Epithelial cell of esophagus (primary cell): Measurements from ENCODE around the gene TSC2.
A peak's percentile ranks its signal among the peaks of the same experiment; 100 is the strongest.

Source experiments
- DNase-seq: peaks from one replicate; pipeline ENCODE4 v3.0.0; 2010; ENCODE audit warnings: low read depth
- H3K4me3 ChIP-seq: 2 replicates; pipeline ENCODE4 v1.5.1; 2011; ENCODE audit warnings: mild to moderate bottlenecking, low read length, control low read depth
- CTCF ChIP-seq: IDR thresholded peaks from 2 replicates; pipeline ENCODE4 v1.5.1; 2011; ENCODE audit warnings: low read depth, mild to moderate bottlenecking, low read length, control low read depth, inconsistent platforms; ENCODE audit not compliant: insufficient read depth; ENCODE audit errors: missing control alignments

Gene TSC2

DNA sequence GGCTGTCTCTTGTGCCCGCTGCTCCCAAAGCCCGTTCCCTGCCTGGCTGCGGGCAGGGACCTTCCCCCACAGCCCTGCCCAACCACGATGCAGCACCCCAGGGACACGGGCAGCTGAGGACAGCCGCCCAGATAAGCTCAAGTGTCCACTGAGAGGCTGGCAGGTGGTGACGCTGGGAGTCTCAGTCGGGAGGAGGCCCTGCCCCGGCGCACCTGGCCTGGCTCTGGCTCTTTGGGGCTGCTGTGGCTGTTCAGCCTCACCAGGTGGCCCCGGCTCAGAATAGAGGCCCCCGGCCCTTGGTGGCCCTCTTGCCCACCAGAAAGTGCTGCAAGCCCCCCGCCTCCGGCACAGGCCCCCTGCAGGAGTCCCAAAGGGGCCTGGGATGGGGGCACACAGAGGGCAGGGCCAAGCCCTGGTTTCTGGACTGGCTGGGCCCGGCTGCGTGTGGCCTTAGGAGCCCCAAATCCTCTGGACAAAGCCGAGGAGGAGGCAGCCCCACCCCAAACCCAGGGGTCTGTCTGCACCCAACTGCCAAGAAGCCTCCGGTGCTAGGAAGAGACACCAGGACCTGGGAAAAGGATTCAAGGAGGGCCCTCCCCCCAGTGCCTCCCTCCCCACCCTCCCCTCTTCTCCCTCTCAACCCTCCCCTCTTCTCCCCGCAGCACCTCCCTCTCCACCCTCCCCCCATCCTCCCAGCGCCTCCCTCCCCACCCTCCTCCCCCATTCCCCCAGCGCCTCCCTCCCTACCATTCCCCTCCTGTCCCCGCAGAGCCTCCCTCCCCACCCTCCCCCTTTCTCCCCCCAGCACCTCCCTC, 5.4 kb upstream of the TSC2 start:
- no peak for TF ChIP-seq CTCF
- no peak for DNase-seq
- no peak overlapping the region for H3K4me3 ChIP-seq

DNA sequence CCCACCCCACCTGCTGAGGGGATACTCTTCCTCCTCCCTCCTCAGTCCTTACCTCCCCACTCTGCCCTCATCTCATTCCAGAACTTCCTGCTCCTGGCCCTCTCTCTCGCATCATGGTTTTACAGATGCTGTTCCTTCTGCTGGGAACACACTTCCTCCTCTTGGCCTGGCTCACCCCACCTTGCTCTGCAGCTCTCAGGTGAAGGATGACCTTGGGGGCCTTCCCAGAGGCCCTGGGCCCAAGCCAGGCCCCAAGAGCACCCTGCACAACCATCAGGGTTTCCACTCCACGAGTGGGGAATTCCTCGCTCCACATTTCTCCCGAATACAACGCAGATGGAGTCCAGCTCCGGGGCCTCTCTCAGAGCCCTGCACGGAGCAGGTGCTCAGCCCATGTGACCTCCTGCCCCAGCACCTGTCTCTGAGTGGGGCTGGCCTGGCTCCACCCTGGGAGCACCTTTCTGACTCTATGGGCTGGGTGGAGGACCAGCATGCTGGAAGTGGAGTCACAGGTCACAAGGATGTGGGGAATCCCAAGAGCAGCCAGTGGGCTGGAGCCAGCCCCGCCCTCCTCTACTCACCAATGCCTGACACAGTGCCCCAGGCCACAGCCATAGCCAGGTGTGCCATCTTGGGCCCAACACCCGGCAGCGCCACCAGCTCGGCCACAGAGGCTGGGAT, 4.7 kb upstream of the TSC2 start:
- no peak overlapping the region for H3K4me3 ChIP-seq
- DNase-seq = peak; percentile 42
- no peak for TF ChIP-seq CTCF

DNA sequence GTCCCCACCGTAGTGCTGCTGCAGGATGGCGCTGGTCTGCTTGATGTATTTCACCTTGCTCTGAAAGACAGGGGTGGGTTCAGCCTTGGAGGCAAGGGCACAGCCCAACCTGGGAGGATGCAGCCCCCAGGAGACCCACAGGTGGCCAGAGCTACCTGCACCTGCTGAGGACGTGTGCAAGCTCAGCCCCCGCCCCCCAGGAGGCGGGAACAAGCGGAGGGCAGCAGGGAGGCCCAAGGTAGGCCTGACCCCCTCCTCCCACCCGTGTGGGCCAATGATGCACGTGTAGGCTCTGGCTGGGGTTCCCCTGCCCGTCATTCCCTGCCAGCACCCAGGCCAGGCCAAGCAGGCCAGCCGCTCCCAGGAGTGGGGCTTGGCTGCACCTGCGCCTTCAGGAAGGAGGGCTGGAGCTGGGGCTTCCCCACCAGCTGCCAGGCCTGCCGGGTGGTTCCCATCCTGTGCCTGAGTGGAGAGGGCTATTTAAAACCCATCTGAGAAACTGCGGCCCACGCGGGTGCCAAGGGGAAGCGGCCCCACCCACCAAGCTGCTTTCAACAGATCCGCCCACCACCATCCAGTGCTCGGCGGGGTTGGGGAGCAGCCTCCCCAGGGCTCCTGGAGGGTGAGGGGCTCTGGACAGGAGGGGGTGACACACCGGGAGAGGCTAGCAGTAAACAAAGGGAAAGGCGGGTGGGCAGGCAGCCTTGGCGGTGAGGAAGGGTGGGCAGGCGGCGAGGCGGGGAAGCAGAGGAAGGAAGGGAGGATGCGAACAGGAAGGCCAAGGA, 3.9 kb upstream of the TSC2 start:
- no peak for TF ChIP-seq CTCF
- no peak for DNase-seq
- no peak overlapping the region for H3K4me3 ChIP-seq

DNA sequence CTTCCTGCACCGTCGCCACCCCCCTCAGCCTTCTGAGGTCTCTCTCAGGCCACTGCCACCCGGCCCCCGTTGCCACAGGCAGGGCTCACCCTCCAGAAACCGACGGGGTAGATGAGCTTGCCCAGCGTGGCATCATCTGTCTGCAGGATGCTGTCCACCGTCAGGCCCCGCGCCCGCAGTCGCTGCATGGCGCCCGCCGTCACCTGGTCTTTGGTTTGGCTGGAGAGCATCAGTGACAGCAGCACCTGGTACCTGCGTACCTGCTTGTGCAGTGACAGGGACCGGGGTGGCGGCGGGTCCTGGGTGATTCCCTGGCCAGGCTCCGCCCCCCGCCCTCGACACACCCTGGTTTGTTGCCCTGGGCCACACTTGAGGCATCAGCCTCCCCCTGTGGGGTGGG, 3.2 kb upstream of the TSC2 start:
- no peak for TF ChIP-seq CTCF

DNA sequence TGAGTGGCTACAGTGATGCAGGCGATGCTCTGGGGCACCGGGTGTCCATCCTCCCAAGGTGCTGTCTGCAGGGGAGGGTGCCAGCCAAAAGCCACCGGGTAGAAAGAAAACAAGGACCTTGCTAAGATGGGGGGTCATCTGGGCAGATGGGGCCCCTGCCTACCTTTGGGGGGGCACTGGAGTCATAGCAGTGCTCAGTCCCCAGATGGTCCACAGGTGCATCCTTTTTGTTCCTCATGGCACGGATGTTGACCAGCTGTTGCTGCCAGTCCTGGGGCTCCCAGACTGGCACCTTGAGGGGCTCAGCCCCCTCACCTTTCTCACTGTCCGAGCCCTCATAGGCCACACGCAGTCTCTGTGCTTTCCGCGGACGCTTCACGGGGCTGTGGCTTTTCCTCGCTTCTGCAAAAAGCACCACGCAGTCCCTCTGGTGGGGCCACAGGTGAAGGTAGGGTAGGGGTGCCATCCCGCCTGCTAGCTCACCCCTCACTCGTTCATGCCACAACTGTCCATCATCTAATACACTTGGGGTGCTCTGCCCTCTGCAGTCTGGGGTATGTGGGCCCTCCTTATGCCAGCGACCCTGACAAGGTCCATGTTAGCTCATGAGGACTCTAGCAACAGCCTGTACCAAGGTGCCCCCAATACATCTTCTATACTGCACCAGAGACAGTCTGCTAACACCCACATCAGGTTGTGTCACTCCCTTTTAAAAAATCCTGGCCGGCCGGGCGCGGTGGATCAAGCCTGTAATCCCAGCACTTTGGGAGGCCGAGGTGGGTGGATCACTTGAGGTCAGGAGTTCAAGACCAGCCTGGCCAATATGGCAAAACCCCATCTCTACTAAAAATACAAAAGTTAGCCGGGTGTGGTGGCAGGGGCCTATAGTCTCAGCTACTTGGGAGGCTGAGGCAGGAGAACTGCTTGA, 1.6 kb upstream of the TSC2 start:
- no peak overlapping the region for H3K4me3 ChIP-seq
- TF ChIP-seq CTCF = no peak
- no peak for DNase-seq

More for the DNA sequence above, 3.2 kb upstream of the TSC2 start:
- no peak for DNase-seq
- H3K4me3 ChIP-seq = no peak overlapping the region

DNA sequence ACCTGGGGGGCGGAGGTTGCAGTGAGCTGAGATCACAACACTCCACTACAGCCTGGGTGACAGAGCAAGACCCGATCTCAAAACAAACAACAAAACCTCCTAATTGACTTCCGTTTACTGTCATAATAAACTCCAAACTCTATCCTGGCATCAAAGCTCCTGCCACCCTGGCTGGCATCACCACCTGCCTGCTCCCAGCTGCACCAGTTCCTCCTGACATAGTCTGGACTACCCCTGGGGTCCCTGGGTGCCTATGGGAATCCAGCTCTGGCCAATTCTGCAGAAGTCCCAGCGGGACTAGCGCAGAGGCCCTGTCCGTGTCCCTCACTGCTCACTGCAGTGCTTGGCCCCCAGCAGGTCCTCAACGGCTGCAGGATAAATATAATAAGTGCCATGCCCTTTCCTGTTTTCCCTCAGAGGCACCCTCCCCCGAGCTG, 874 bp upstream of the TSC2 start:
- peak overlapping the region; percentile 87 for H3K4me3 ChIP-seq
- TF ChIP-seq CTCF = no peak
- DNase-seq = no peak
